NCI-H2196 (cell line): ENCODE results near the gene PLCL1.

Experiments
- DNase-seq: peaks from one replicate; lab custom pipeline; 2025; ENCODE audit not compliant: unreplicated experiment; lab: John Stamatoyannopoulos, UW

Gene PLCL1

GRCh38 chr2:197949224-197949623, 144.8 kb downstream of the PLCL1 start:
- DNase-seq, result no peak

DNA sequence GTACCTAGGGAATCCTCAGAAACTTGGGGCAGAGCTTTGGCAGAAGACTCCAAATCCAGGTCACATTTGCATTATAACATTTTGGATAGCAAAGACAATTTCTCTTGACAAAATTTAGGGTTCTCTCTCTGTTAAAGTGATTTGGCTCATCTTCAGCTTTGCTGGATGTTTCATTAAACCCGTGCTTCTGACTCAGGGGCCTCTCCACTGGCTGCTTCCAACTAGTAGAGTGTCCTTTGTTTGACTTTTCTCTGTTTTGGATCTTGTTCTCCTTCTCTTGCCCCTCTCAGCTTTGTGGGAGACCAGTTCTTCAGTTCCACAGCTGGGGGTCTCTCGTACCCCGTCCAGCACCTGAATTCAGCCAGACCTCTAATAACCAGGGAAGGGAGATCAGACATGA, 145.6 kb downstream of the PLCL1 start:
- no peak for DNase-seq

- no peak for DNase-seq
These were observed 146.3 kb downstream of the PLCL1 start for GRCh38 chr2:197950724-197951123.

DNA sequence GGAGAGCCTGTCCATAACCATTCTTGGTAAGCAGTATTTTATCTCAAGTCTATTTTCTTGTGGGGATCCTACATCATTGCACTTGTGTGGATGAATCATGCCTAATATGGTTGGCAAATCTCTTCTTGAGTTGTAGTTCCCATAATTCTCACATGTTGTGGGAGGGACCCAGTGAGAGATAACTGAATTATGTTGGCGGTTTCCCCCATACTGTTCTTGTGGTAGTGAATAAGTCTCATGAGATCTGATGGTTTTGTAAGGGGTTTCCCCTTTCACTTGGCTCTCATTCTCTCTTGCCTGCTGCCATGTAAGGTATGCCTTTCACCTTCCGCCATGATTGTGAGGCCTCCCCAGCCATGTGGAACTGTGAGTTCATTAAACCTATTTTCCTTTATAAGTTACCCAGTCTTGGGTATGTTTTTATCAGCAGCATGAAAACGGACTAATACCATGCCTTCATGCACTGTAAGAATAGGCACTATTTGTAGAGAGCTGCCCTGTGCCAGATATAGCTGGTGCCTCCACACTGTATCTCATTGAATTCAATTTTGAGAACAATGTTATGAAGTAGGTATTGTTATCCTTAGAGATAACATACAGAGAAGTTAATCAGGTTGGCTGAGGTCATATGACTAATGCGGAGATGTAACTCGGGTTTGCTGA, 148.3 kb downstream of the PLCL1 start:
- no peak for DNase-seq

DNA sequence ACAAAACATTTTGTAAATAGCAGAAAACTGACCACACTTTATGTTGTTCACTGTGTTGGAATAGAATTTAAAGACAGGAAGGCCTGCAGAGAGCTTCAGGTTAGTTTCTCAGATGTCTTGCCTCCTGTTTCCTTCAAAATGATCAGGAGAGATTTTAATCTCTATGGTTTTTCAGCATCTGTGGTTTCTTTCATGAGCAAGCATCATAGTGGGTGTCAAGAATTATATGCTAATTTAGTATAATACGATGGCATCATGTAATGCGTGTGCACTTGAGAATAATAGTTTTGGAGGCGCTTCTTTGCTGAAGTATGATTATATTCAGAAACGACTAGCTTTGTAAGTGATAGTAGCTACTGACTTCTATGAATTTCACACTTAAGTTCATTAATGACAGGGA, 149.9 kb downstream of the PLCL1 start:
- no peak for DNase-seq

- DNase-seq, result no peak
These were observed 154.3 kb downstream of the PLCL1 start for GRCh38 chr2:197958592-197959150.

DNA sequence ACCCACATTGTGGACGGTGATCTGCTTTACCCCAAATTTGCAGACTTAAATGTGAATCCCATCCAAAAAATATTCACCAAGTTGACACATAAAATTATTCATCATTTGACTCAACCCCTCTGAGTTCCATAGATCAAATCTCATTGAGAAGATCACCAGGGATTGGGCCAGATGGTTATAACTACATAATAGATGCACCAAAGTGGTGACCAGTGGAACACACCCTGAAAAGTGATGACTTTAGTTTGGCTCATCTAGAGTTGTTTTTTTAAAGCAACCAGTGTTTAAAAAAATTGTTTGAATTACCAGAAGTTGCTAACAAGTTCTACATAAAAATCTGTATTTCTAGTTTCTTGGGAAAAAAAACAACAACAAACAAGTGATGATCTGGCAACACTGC, 155.0 kb downstream of the PLCL1 start:
- no peak for DNase-seq

DNA sequence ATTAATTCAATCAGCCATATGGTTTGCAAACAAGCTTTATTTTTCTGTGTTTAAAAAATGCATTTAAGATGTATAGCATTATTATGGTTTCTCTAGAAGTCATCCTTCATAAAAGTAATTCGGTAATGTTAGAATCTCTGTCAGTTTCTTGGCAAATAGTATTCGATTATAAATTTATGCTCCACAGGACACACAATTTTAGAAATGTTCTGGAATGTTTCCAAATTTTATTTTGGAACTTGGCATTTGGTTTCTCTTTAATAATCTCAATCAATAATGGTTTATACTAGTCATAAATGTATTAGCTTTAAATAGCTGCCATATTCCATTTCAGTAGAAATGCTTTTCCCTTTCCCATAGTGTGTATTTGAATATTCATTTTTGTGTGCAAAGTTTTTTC, 156.4 kb downstream of the PLCL1 start:
- no peak for DNase-seq

- DNase-seq, result no peak
These were observed 160.3 kb downstream of the PLCL1 start for GRCh38 chr2:197964720-197965119.

DNA sequence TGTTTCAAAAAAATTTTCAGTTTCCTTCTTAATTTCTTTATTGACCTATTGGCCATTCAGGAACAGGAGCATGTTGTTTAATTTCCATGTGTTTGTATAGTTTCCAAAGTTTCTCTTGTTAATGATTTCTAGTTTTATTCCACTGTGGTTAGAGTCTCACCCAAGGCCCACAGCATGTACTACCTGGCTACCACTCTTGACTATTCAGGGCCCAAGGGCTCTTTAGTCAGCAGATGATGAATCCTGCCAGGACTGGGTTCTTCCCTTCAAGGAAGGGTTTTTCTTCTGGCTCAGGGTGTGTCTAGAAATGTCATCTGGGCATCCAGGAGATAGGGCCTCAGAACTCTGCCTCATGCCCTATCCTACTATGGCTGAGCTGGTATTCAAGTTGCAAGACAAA, 161.4 kb downstream of the PLCL1 start:
- no peak for DNase-seq

DNA sequence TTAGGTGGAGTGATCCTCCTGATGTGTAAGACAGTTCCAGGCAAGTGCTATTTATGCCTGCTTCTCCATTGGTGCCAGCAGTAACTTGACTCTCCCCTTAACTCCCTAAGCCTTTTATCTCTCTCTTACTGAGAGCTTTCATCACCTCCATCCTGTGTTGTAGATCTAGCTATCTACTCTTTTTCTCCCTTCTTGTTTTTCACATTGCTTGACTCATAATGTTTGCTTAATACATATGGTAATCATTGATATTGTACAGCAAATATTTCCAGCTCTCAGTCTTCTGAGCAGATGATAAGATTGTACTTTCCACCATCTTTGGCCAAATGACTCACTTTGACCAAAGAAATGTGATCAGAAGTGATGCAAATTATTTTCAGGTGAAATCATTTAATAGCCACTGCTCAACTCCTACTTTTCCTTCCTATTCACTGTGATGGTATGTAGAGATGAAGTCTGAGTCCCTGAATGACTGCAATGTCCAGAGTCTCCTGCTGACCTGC, 165.0 kb downstream of the PLCL1 start:
- DNase-seq, result no peak

DNA sequence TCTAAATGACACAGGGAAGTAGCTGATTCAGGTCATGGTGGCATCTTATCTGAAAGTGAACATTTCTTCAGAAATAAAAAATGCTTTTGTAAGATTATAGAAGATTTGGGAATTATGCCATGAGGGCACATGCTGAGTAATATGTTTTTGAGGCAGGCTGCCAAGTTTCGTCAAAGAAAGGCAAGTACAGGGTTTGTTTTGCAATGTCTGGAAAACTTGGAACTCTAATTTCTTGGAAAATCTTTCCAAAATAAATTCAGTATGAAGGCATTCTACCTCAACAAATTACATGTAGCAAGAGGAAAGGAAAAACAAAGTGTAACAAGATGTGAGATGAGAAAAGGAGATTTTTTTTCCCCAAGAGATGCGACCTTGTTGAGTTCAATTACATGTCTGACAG, 167.7 kb downstream of the PLCL1 start:
- no peak for DNase-seq

DNA sequence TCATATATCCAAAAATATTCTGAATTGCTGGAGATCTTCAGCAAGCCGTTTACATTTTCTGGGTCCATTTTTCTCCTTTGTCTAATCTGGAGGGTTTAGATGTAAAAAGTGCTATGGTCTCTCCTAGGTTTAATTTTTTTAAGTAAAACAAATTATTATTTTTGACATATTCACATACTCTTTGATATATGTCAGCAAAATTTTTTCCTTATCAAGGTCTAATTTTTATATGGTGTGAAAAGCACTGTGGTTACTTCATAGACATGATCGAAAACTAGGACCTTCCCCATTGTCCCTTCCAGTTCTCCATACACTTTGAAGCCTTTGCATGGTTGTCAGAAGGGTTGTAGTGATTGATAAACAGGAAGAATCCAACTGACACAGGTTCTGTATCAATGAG, 168.2 kb downstream of the PLCL1 start:
- no peak for DNase-seq

- no peak for DNase-seq
These were observed 169.4 kb downstream of the PLCL1 start for GRCh38 chr2:197973772-197974171.

GRCh38 chr2:197975931-197976519, 171.6 kb downstream of the PLCL1 start:
- DNase-seq, result no peak

DNA sequence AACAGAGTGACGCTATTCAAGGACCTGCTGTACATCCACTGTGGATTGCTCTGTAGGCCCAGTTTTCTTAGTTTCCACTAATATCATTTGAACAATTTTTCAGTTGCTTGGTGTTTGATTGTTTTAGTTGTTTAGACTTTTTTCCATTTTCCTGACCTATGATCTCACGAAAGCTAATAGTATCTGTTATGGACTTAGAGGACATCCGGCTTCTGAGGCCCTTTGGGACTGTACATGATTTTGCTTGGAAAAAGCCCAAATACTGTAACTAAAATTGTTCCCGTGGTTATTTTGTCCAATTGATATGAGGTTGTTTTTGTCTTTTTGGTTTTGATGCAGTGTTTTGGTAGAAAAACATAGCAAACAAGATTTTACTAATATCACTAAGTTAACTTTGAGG, 174.6 kb downstream of the PLCL1 start:
- no peak for DNase-seq

DNA sequence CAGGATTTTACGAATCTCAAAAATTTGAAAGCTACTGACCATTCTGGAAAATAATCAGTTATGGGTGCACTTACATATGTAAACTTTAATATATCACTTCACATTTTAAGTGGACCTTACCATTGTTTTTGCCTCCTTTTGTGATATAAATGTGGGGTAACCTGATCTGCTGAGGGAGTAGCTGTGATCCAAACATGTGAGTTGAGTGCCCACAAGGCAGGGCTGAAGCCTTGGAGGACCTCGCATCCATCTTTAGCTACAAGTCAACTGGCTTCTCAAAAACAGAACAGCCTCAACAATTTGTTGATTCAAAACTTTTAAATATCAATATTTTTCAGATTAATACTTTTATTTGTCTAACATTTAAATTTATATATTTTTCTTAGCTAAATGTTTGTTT, 178.2 kb downstream of the PLCL1 start:
- no peak for DNase-seq

DNA sequence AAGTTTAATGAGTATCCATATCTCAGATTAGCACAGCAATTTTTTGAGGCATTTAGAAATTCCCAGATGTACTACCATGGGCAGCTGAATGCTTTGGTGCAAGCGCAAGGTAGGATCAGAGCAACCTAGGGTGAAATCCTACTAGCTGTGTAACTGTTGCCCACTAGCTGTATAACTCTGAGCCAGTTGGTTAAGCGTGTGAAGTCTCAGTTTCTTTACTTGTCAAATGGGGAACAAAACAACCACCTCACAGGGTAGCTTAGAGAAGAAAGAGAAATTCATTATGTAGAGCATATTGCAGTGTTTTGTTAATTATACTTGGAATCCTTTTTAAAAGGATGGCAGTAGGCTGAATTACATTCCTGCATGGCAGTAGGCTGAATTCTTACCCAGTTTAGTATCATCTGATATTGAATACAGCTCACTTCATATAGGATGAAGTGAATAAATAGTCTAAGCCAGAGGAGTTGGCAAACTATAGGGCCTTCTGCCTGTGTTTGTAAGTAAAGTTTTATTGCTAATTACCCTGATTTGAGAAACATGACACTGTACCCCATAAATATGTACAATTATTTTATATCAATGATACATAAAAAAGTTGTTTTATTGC, 180.7 kb downstream of the PLCL1 start:
- no peak for DNase-seq

- DNase-seq, result no peak
These were observed 182.6 kb downstream of the PLCL1 start for GRCh38 chr2:197986977-197987376.

- no peak for DNase-seq
These were observed 186.0 kb downstream of the PLCL1 start for GRCh38 chr2:197990356-197990755.

DNA sequence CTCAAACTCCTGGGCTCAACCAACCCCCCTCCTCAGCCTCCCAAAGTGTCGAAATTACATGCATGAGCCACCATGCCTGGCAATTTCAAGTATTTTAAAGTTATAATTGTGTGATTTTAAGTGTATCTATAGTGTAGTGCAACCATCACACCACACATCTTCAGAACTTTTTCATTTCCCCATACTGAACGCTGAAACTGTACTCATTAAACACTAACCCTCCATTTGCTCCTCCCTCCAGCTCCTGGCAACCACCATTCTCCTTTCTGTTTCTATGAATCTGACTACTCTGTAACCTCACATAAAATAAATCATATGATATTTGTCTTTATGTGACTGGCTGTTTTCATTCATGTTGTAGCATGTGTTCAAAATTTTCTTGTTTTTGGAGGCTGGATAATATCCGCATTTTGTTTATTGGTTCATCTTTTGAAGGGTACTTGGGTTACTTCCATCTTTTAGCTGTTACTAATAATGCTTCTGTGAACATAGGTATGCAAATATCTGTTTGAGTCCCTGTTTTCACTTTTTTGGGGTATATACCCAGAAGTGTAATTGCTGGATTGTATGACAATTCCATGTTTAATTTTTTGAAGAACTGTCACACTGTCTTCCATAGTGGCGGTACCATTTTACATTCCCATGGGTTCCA, 188.2 kb downstream of the PLCL1 start:
- DNase-seq, result no peak

DNA sequence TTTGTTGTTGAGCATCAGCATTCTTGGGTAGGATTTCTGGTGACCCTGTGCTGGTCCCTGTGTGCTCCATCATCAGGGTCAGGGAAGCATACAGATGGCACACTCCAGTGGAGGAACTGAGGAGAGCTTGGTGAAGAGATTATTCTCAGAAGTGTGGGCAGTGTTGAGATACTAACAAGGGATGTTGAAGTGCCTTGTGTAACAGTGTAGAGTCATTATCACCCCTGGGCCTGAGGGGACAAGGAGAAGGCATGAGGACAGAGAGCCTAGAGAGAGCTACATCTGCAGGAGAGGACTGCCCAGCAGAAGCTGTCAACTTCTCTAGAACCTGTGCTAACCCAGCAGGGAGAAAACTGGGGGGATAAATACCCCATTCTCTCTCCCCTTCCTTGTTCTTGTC, 189.0 kb downstream of the PLCL1 start:
- no peak for DNase-seq
